Peyer's patch (tissue), 4 donors: ENCODE data around the gene IL1RAPL1. TPM values are rescaled to one million over a fixed set of nuclear protein-coding genes. Genes with fewer than 3 reads are reported as not detected.

Experiments
- DNase-seq, 3 donors: peaks; one replicate each; pipeline ENCODE4 v3.0.0-alpha.2; 2017 to 2019
- H3K27ac ChIP-seq, 4 donors: fragments of 200-600 bp; sonication (generic); one replicate each; pipeline ENCODE4 v1.5.1; 2016 to 2019
- H3K27me3 ChIP-seq, 2 donors: fragments of 200-600 bp; sonication (generic); one replicate each; pipeline ENCODE4 v1.5.1; 2019
- H3K36me3 ChIP-seq, 3 donors: fragments of 200-600 bp; sonication (generic); one replicate each; pipeline ENCODE4 v1.5.1; 2016 to 2019
- H3K4me1 ChIP-seq, 4 donors: fragments of 200-600 bp; sonication (generic); one replicate each; pipeline ENCODE4 v1.5.1; 2016 to 2019
- H3K4me3 ChIP-seq, 4 donors: fragments of 200-600 bp; sonication (generic); 1 replicate in 3 of 4; 2 replicates in 1 of 4; pipeline ENCODE4 v1.5.1; 2016 to 2019; ENCODE audit warnings: mild to moderate bottlenecking in 1 of 4
- H3K9me3 ChIP-seq, 4 donors: fragments of 200-600 bp; sonication (generic); one replicate each; pipeline ENCODE4 v1.5.1; 2016 to 2019; ENCODE audit warnings: mild to moderate bottlenecking in 1 of 4
- CTCF ChIP-seq, 6 experiments: fragments of 450-650 bp in 4 of 6; fragments of 200-600 bp in 2 of 6; sonication (generic) in 1 of 6; IDR thresholded peaks; one replicate each; pipeline ENCODE4 v1.5.1; 2017 to 2019; ENCODE audit warnings: antibody characterized with exemption in 6 of 6, mild to moderate bottlenecking in 3 of 6, moderate library complexity in 1 of 6
- POLR2A ChIP-seq, 2 donors: fragments of 450-650 bp; IDR thresholded peaks; one replicate each; pipeline ENCODE4 v1.5.1; 2017; ENCODE audit warnings: antibody characterized with exemption in 2 of 2, mild to moderate bottlenecking in 2 of 2, moderate library complexity in 2 of 2
- total RNA-seq, 4 donors: library from RNA; depleted of rRNA; stranded (reverse); fragments of >200 nt; gene quantifications; one replicate each; pipeline ENCODE4 v1.1.0, GENCODE V29; 2016

The IL1RAPL1 gene
- total RNA-seq, 4 donors from 2014 or later: not detected

GRCh38 chrX:29039501-29039900, 452.3 kb downstream of the IL1RAPL1 start:
- DNase-seq: no peak
- no peaks in the 10 kb centered on the region for H3K27me3 ChIP-seq
- no peaks in the 10 kb centered on the region for H3K4me1 ChIP-seq
- H3K27ac ChIP-seq: no peak overlapping the region
- TF ChIP-seq CTCF (IDR thresholded peaks at IDR 0.05) (no peak), POLR2A (IDR thresholded peaks at IDR 0.05) (no peak)
- H3K9me3 ChIP-seq: no peaks in the 10 kb centered on the region
- H3K4me3 ChIP-seq: no peak overlapping the region
- H3K36me3 ChIP-seq: no peaks in the 10 kb centered on the region

GRCh38 chrX:29040160-29040559, 452.9 kb downstream of the IL1RAPL1 start:
- no peak for DNase-seq
- TF ChIP-seq POLR2A (IDR thresholded peaks at IDR 0.05) (no peak), CTCF (IDR thresholded peaks at IDR 0.05) (no peak)
- H3K9me3 ChIP-seq: no peaks in the 10 kb centered on the region
- H3K4me1 ChIP-seq: no peaks in the 10 kb centered on the region
- no peaks in the 10 kb centered on the region for H3K36me3 ChIP-seq
- no peak overlapping the region for H3K4me3 ChIP-seq
- no peak overlapping the region for H3K27ac ChIP-seq
- no peaks in the 10 kb centered on the region for H3K27me3 ChIP-seq

- Histone ChIP-seq H3K27me3 (no peaks in the 10 kb centered on the region), H3K4me3 (no peak overlapping the region), H3K36me3 (no peaks in the 10 kb centered on the region), H3K9me3 (no peaks in the 10 kb centered on the region), H3K27ac (no peak overlapping the region), H3K4me1 (no peaks in the 10 kb centered on the region)
- DNase-seq: no peak
- TF ChIP-seq CTCF (IDR thresholded peaks at IDR 0.05): no peak
- TF ChIP-seq POLR2A (IDR thresholded peaks at IDR 0.05): no peak
Observed at GRCh38 chrX:29042341-29042740, 455.1 kb downstream of the IL1RAPL1 start.

GRCh38 chrX:29043746-29044145, 456.5 kb downstream of the IL1RAPL1 start:
- no peaks in the 10 kb centered on the region for H3K9me3 ChIP-seq
- no peaks in the 10 kb centered on the region for H3K27me3 ChIP-seq
- no peaks in the 10 kb centered on the region for H3K4me1 ChIP-seq
- no peak overlapping the region for H3K27ac ChIP-seq
- no peak overlapping the region for H3K4me3 ChIP-seq
- DNase-seq: no peak
- TF ChIP-seq POLR2A (IDR thresholded peaks at IDR 0.05) (no peak), CTCF (IDR thresholded peaks at IDR 0.05) (no peak)
- no peaks in the 10 kb centered on the region for H3K36me3 ChIP-seq

- no peaks in the 10 kb centered on the region for H3K9me3 ChIP-seq
- DNase-seq: no peak
- H3K36me3 ChIP-seq: no peaks in the 10 kb centered on the region
- H3K4me1 ChIP-seq: no peaks in the 10 kb centered on the region
- no peak overlapping the region for H3K4me3 ChIP-seq
- TF ChIP-seq POLR2A (IDR thresholded peaks at IDR 0.05) (no peak), CTCF (IDR thresholded peaks at IDR 0.05) (no peak)
- no peak overlapping the region for H3K27ac ChIP-seq
- no peaks in the 10 kb centered on the region for H3K27me3 ChIP-seq
Observed at GRCh38 chrX:29044423-29045184, 457.4 kb downstream of the IL1RAPL1 start.
